CD8-positive, alpha-beta memory T cell (primary cell): ENCODE measurements around the gene ANAPC16. TPM values are rescaled to one million over a fixed set of nuclear protein-coding genes. Genes with fewer than 3 reads are reported as not detected.
A peak's percentile ranks its signal among the peaks of the same experiment; 100 is the strongest.

ENCODE experiments used
- CTCF ChIA-PET: fragments of 350-600 bp; sonication (Branson Sonifier 250); formaldehyde crosslinking; loops from one replicate; lab custom pipeline; 2021; ENCODE audit warnings: antibody characterized with exemption; lab: Charles Lee
- POLR2A ChIA-PET: fragments of 350-600 bp; sonication (Branson Sonifier 250); formaldehyde crosslinking; loops from one replicate; lab custom pipeline; 2021; ENCODE audit warnings: antibody characterized with exemption; lab: Charles Lee
- DNase-seq, 5 donors: peaks; one replicate each; pipeline versions ENCODE4 v3.0.0 to v3.0.0-alpha.2; 2020 to 2022; ENCODE audit warnings: mixed read lengths in 1 of 5
- H3K27ac ChIP-seq: one replicate; pipeline ENCODE4 v1.7.0; 2013; ENCODE audit warnings: low read depth, mild to moderate bottlenecking, low read length, moderate library complexity
- H3K27me3 ChIP-seq: 2 replicates; pipeline ENCODE4 v1.7.0; 2013; ENCODE audit warnings: low read length, mild to moderate bottlenecking; ENCODE audit not compliant: insufficient read depth, poor library complexity, severe bottlenecking
- H3K36me3 ChIP-seq: 2 replicates; pipeline ENCODE4 v1.7.0; 2013; ENCODE audit warnings: mild to moderate bottlenecking, low read length, moderate library complexity; ENCODE audit not compliant: insufficient read depth
- H3K4me1 ChIP-seq: 2 replicates; pipeline ENCODE4 v1.7.0; 2013; ENCODE audit warnings: mild to moderate bottlenecking, low read length, moderate library complexity; ENCODE audit not compliant: insufficient read depth
- H3K4me3 ChIP-seq: 2 replicates; pipeline ENCODE4 v1.7.0; 2013; ENCODE audit warnings: mild to moderate bottlenecking, low read length
- H3K9me3 ChIP-seq: 2 replicates; pipeline ENCODE4 v1.7.0; 2013; ENCODE audit warnings: mild to moderate bottlenecking, low read length
- H3K27ac Mint-ChIP-seq, 8 donors: one replicate each; pipeline ENCODE4 v1.8.0; 2020 to 2021; ENCODE audit warnings: mixed read lengths in 8 of 8, mild to moderate bottlenecking in 6 of 8, inconsistent platforms in 3 of 8, moderate library complexity in 3 of 8
- H3K27me3 Mint-ChIP-seq, 2 donors: one replicate each; pipeline ENCODE4 v1.8.0; 2020 to 2021; ENCODE audit warnings: mixed read lengths in 2 of 2, mild to moderate bottlenecking in 1 of 2, moderate library complexity in 1 of 2
- H3K36me3 Mint-ChIP-seq, 3 donors: one replicate each; pipeline ENCODE4 v1.8.0; 2020 to 2021; ENCODE audit warnings: mixed read lengths in 3 of 3, inconsistent platforms in 1 of 3, mild to moderate bottlenecking in 1 of 3
- H3K4me1 Mint-ChIP-seq, 3 donors: one replicate each; pipeline ENCODE4 v1.8.0; 2020 to 2021; ENCODE audit warnings: mixed read lengths in 3 of 3, inconsistent platforms in 1 of 3, mild to moderate bottlenecking in 1 of 3
- H3K4me3 Mint-ChIP-seq, 7 donors: one replicate each; pipeline ENCODE4 v1.8.0; 2020 to 2021; ENCODE audit warnings: mixed read lengths in 7 of 7, mild to moderate bottlenecking in 6 of 7, moderate library complexity in 4 of 7, inconsistent platforms in 2 of 7
- H3K9me3 Mint-ChIP-seq, 5 donors: one replicate each; pipeline ENCODE4 v1.8.0; 2020 to 2022; ENCODE audit warnings: mixed read lengths in 5 of 5, mild to moderate bottlenecking in 3 of 5, moderate library complexity in 2 of 5, inconsistent platforms in 1 of 5
- polyA plus RNA-seq: library from polyadenylated mRNA; unstranded; fragments of 300-500 nt; fragmentation: Illumina TruSeq; gene quantifications from one replicate; pipeline ENCODE4 v1.2.3, GENCODE V29; 2021
- total RNA-seq, 2 experiments: library from RNA; stranded (reverse); gene quantifications; one replicate each; pipeline ENCODE4 v1.2.3, GENCODE V29; 2021

Gene ANAPC16
- total and polyA plus RNA-seq, 3 experiments from 2014 or later: 68.1 to 329 (median 78.3) TPM

- DNase-seq: no peak
- Histone ChIP-seq H3K4me3 (no peak overlapping the region), H3K9me3 (no peaks in the 10 kb centered on the region), H3K27me3 (no peaks in the 10 kb centered on the region), H3K27ac (no peak overlapping the region), H3K36me3 (peaks cover 28% of the 10 kb centered on the region), H3K4me1 (peaks cover 54% of the 10 kb centered on the region)
- H3K36me3 Mint-ChIP-seq: peaks cover 5 to 51% (median 18%) of the 10 kb centered on the region in 3 donors
- H3K4me1 Mint-ChIP-seq: peaks cover 44 to 63% (median 51%) of the 10 kb centered on the region in 3 donors
- H3K27ac Mint-ChIP-seq: peak overlapping the region in 7 of 8 donors; percentile 2 to 72 (median 40)
- ChIA-PET POLR2A (interaction anchor here (0.6 kb wide), 1 partner anchor 56 kb away, joined by 3 read pairs; no protein-coding TSS in a partner anchor), CTCF (interaction anchor here (0.7 to 1.1 kb wide), 2 partner anchors 49 to 115 kb away, joined by 3 read pairs; no protein-coding TSS in a partner anchor)
- H3K4me3 Mint-ChIP-seq: no peak overlapping the region
- H3K27me3 Mint-ChIP-seq: no peaks in the 10 kb centered on the region
- no peaks in the 10 kb centered on the region for H3K9me3 Mint-ChIP-seq
Measured at GRCh38 chr10:72226418-72227027, 10.7 kb downstream of the ANAPC16 start.

- Mint-ChIP-seq H3K27ac (peak overlapping the region in 1 of 8 donors; percentile 34), H3K36me3 (peaks cover 5 to 52% (median 16%) of the 10 kb centered on the region in 3 donors), H3K4me1 (peaks cover 42 to 59% (median 48%) of the 10 kb centered on the region in 3 donors), H3K27me3 (no peaks in the 10 kb centered on the region), H3K9me3 (no peaks in the 10 kb centered on the region), H3K4me3 (no peak overlapping the region)
- Histone ChIP-seq H3K36me3 (peaks cover 28% of the 10 kb centered on the region), H3K27me3 (no peaks in the 10 kb centered on the region), H3K9me3 (no peaks in the 10 kb centered on the region), H3K27ac (no peak overlapping the region), H3K4me1 (peaks cover 49% of the 10 kb centered on the region), H3K4me3 (no peak overlapping the region)
- POLR2A ChIA-PET: interaction anchor here (0.6 kb wide), 1 partner anchor 14 kb away, joined by 5 read pairs; no protein-coding TSS in a partner anchor
- DNase-seq: no peak
- CTCF ChIA-PET: no interaction called here
Measured at GRCh38 chr10:72227826-72228225, 12.0 kb downstream of the ANAPC16 start.

GRCh38 chr10:72228318-72228751 lies 12.5 kb downstream of the ANAPC16 start:
- DNase-seq: no peak

GRCh38 chr10:72229261-72230251 lies 13.7 kb downstream of the ANAPC16 start:
- H3K27me3 ChIP-seq: no peaks in the 10 kb centered on the region
- CTCF ChIA-PET: interaction anchor here (0.9 to 1.5 kb wide), 2 partner anchors 8 to 108 kb away, joined by 3 to 5 read pairs; no protein-coding TSS in a partner anchor
- H3K9me3 ChIP-seq: no peaks in the 10 kb centered on the region
- no peak for DNase-seq
- Mint-ChIP-seq H3K27ac (peak overlapping the region in 6 of 8 donors; percentile 30 to 89 (median 80)), H3K9me3 (no peaks in the 10 kb centered on the region), H3K4me3 (no peak overlapping the region), H3K4me1 (peaks cover 31 to 45% (median 34%) of the 10 kb centered on the region in 3 donors), H3K27me3 (no peaks in the 10 kb centered on the region), H3K36me3 (peaks cover 8 to 56% (median 17%) of the 10 kb centered on the region in 3 donors)
- no peak overlapping the region for H3K27ac ChIP-seq
- H3K4me3 ChIP-seq: no peak overlapping the region
- POLR2A ChIA-PET: no interaction called here
- peaks cover 32% of the 10 kb centered on the region for H3K4me1 ChIP-seq
- H3K36me3 ChIP-seq: peaks cover 29% of the 10 kb centered on the region

More at GRCh38 chr10:72228318-72228751, 12.5 kb downstream of the ANAPC16 start:
- peaks cover 8 to 56% (median 18%) of the 10 kb centered on the region in 3 donors for H3K36me3 Mint-ChIP-seq
- CTCF ChIA-PET: interaction anchor here (0.7 to 1.5 kb wide), 3 partner anchors 9 to 109 kb away, joined by 3 to 5 read pairs (median 3); no protein-coding TSS in a partner anchor
- H3K4me3 Mint-ChIP-seq: no peak overlapping the region
- H3K27me3 Mint-ChIP-seq: no peaks in the 10 kb centered on the region
- peaks cover 40 to 55% (median 43%) of the 10 kb centered on the region in 3 donors for H3K4me1 Mint-ChIP-seq
- peaks cover 44% of the 10 kb centered on the region for H3K4me1 ChIP-seq
- no peaks in the 10 kb centered on the region for H3K27me3 ChIP-seq
- peak overlapping the region in 7 of 8 donors; percentile 30 to 74 (median 38) for H3K27ac Mint-ChIP-seq
- no peak overlapping the region for H3K27ac ChIP-seq
- peaks cover 31% of the 10 kb centered on the region for H3K36me3 ChIP-seq
- POLR2A ChIA-PET: interaction anchor here (0.6 to 0.7 kb wide), 2 partner anchors 13 to 141 kb away, joined by 3 to 5 read pairs; no protein-coding TSS in a partner anchor
- no peaks in the 10 kb centered on the region for H3K9me3 Mint-ChIP-seq
- H3K9me3 ChIP-seq: no peaks in the 10 kb centered on the region
- H3K4me3 ChIP-seq: no peak overlapping the region

- Mint-ChIP-seq H3K27ac (no peak overlapping the region), H3K36me3 (peaks cover 8 to 65% (median 15%) of the 10 kb centered on the region in 3 donors), H3K4me1 (peaks cover 15 to 27% (median 17%) of the 10 kb centered on the region in 3 donors), H3K4me3 (no peak overlapping the region), H3K27me3 (no peaks in the 10 kb centered on the region), H3K9me3 (no peaks in the 10 kb centered on the region)
- CTCF ChIA-PET: interaction anchor here (0.6 kb wide), 1 partner anchor 23 kb away, joined by 3 read pairs; no protein-coding TSS in a partner anchor
- H3K4me1 ChIP-seq: peaks cover 10% of the 10 kb centered on the region
- no peaks in the 10 kb centered on the region for H3K27me3 ChIP-seq
- H3K36me3 ChIP-seq: peaks cover 30% of the 10 kb centered on the region
- POLR2A ChIA-PET: no interaction called here
- H3K27ac ChIP-seq: no peak overlapping the region
- no peak for DNase-seq
- no peak overlapping the region for H3K4me3 ChIP-seq
- no peaks in the 10 kb centered on the region for H3K9me3 ChIP-seq
Measured at GRCh38 chr10:72233621-72234020, 17.8 kb downstream of the ANAPC16 start.

GRCh38 chr10:72234560-72235095 lies 18.8 kb downstream of the ANAPC16 start:
- no peaks in the 10 kb centered on the region for H3K9me3 Mint-ChIP-seq
- H3K27ac ChIP-seq: no peak overlapping the region
- peaks cover 20% of the 10 kb centered on the region for H3K36me3 ChIP-seq
- H3K4me3 Mint-ChIP-seq: no peak overlapping the region
- no peaks in the 10 kb centered on the region for H3K27me3 ChIP-seq
- H3K4me3 ChIP-seq: no peak overlapping the region
- peaks cover 7 to 21% (median 10%) of the 10 kb centered on the region in 3 donors for H3K4me1 Mint-ChIP-seq
- no peak for DNase-seq
- peak overlapping the region in 2 of 8 donors; percentile 17 to 21 for H3K27ac Mint-ChIP-seq
- H3K27me3 Mint-ChIP-seq: no peaks in the 10 kb centered on the region
- H3K4me1 ChIP-seq: peaks cover under 1% of the 10 kb centered on the region
- CTCF ChIA-PET: no interaction called here
- no peaks in the 10 kb centered on the region for H3K9me3 ChIP-seq
- POLR2A ChIA-PET: no interaction called here
- H3K36me3 Mint-ChIP-seq: peaks cover 8 to 59% (median 14%) of the 10 kb centered on the region in 3 donors

GRCh38 chr10:72235544-72236279 lies 19.9 kb downstream of the ANAPC16 start:
- ChIA-PET CTCF (interaction anchor here (1.8 to 3.2 kb wide), 3 partner anchors 12 to 102 kb away, joined by 6 to 13 read pairs (median 9); partner anchors contain the start of gene DDIT4), POLR2A (interaction anchor here (0.6 kb wide), 1 partner anchor 969 kb away, joined by 3 read pairs; no protein-coding TSS in a partner anchor)
- H3K36me3 Mint-ChIP-seq: peaks cover 7 to 48% (median 11%) of the 10 kb centered on the region in 3 donors
- H3K4me1 Mint-ChIP-seq: peaks cover 6 to 16% (median 10%) of the 10 kb centered on the region in 3 donors
- H3K4me1 ChIP-seq: no peaks in the 10 kb centered on the region
- H3K4me3 Mint-ChIP-seq: peak overlapping the region in 1 of 7 donors; percentile 23
- no peak overlapping the region for H3K4me3 ChIP-seq
- peak overlapping the region in 3 of 8 donors; percentile 18 to 59 (median 55) for H3K27ac Mint-ChIP-seq
- H3K9me3 ChIP-seq: no peaks in the 10 kb centered on the region
- H3K27ac ChIP-seq: no peak overlapping the region
- H3K27me3 ChIP-seq: no peaks in the 10 kb centered on the region
- no peak for DNase-seq
- no peaks in the 10 kb centered on the region for H3K9me3 Mint-ChIP-seq
- H3K36me3 ChIP-seq: peaks cover 19% of the 10 kb centered on the region
- H3K27me3 Mint-ChIP-seq: no peaks in the 10 kb centered on the region
